HG02642 (cell line): ENCODE data around the gene GALR2.

Experiments
- ATAC-seq: cut with Tn5 transposase; IDR thresholded peaks from one replicate; pipeline ENCODE4 v1.9.1; 2021; ENCODE audit warnings: mild to moderate bottlenecking; ENCODE audit not compliant: unreplicated experiment, poor library complexity

Gene GALR2

DNA sequence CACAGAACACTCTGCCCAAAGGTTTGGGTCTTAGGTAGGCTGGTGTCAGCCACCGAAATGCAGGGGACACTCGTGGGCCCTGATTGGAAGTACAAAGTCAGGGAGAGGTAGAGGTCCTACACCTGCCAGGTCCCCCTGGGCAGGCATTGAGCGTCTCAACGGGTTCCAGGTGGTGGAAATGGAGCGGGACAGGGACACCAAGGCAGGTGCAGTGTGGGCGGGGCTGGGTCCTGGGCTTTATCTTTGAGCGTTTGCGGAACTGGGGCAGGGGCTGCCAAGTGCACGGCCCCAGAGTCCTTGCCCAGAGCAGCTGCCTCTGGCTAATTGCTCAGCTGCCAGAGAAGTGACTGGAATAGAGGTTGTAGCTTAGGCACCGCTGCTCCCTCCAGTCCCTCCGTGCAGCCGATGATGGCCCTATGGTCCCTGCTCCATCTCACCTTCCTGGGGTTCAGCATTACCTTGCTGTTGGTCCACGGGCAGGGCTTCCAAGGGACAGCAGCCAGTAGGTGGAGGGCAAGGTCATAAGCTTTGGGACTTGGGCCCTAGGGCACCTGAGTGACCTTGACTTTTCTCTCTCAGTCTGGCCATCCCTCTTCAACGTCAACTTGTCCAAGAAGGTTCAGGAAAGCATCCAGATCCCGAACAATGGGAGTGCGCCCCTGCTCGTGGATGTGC, 4.4 kb downstream of the GALR2 start, which contains the start of gene ZACN:
Gene ZACN, plus strand, starts transcription at position 323 of the 675 bp plus-strand sequence. Its CDS starts 83 bp downstream, at position 406.
- no peak for ATAC-seq

DNA sequence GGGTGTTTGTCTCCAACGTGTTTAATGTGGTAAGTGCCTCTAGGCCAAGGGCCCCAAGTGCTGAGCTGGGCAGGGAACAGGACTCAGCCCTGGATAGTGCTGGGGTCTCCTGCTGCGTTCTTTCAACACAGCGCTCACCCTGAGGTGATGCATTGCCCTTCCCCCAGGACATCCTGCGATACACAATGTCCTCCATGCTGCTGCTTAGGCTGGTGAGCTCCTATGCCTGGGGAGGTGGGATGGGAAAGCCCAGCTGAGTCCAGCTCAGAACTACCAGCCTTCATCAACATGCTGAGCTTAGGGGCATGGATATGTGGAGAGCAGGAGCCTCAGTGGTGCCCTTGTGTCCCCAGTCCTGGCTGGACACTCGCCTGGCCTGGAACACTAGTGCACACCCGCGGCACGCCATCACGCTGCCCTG, 5.0 kb downstream of the GALR2 start:
- ATAC-seq = no peak

GRCh38 chr17:76079956-76080767, 5.6 kb downstream of the GALR2 start:
- ATAC-seq = no peak

GRCh38 chr17:76080768-76081287, 6.2 kb downstream of the GALR2 start:
- no peak for ATAC-seq

- ATAC-seq = no peak
Measured at GRCh38 chr17:76081295-76082210, 7.0 kb downstream of the GALR2 start.

- ATAC-seq = no peak
Measured at GRCh38 chr17:76082326-76083251, 8.0 kb downstream of the GALR2 start.

- ATAC-seq = no peak
Measured at GRCh38 chr17:76083536-76084182, 9.1 kb downstream of the GALR2 start.

GRCh38 chr17:76085066-76085730, 10.6 kb downstream of the GALR2 start:
- no peak for ATAC-seq

- ATAC-seq = no peak
Measured at GRCh38 chr17:76085731-76086366, 11.3 kb downstream of the GALR2 start.

DNA sequence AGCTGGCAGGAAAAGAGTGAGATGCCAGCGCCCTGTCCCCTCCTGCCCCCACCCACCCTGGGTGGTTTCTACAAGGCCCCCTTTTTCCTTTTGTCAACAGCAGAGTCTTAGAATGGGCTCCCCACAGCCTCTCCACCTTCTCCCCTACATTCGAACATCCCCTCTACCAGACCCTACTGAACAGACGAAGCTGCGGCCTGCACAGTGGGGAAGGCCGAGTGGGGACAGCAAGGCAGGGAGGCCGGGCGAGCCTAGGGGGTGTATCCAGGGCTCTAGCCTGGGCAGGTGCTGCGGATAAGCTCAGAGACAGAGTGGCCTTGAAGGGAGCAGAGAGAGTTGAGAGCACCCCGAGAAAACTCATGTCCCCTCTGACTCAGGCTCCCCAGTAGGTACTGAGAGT, 11.8 kb downstream of the GALR2 start:
- ATAC-seq = no peak

DNA sequence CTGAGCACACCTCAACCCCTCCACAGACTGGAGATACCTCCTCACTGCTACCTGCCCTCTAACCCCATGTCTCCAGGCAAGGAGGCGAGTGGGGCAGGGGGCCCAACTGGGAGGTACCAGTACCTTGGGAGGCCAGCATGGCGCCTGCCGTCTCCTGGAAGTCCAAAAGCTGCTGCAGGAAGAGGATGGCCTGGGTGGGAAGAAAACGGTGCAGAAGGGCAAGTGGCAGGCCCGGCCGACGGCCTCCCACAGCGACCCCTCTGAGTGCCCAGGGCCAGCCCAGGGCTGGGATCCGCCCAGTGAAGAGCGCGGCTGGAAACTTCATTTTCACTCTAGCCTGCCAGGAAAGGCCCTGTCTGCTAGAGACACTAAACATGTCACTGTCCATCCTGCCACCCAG, 12.9 kb downstream of the GALR2 start:
- no peak for ATAC-seq

GRCh38 chr17:76088041-76088867, 13.7 kb downstream of the GALR2 start:
- ATAC-seq = no peak

DNA sequence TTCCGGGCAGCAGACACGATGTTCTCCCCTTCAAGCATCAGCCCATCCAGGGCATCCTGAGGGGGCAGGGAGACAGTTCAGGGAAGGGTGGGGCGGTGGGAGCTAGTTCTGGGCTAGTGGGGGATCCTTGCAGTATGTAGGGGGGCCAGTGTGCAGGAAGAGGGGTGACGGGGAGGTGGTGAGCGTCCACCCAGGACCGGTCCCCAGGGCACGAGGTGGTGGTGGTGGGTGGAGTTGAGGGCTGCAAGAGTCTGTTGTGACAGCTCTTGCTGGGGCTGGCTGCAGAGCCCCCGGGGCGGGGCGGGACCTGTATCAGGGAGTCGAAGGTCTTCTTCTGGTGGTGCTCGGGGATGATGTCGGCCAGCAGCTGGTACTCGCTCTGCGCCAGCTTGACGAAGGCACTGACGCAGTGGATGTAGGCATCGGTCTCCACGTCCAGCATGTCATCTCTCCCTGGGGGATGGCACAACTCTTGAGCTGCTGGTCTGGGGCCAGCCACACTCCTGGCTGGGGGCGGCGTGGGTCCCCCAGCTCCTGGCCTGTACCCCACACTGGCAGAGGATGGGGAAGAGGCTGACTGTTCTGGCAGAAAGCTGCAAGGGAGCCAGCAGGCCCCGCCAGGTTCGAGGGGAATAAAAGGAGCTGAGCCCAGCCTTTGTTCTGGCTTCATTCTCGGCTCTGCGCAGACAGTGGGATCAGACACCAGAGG, 14.4 kb downstream of the GALR2 start:
- no peak for ATAC-seq

- no peak for ATAC-seq
Measured at GRCh38 chr17:76089680-76090516, 15.3 kb downstream of the GALR2 start.

DNA sequence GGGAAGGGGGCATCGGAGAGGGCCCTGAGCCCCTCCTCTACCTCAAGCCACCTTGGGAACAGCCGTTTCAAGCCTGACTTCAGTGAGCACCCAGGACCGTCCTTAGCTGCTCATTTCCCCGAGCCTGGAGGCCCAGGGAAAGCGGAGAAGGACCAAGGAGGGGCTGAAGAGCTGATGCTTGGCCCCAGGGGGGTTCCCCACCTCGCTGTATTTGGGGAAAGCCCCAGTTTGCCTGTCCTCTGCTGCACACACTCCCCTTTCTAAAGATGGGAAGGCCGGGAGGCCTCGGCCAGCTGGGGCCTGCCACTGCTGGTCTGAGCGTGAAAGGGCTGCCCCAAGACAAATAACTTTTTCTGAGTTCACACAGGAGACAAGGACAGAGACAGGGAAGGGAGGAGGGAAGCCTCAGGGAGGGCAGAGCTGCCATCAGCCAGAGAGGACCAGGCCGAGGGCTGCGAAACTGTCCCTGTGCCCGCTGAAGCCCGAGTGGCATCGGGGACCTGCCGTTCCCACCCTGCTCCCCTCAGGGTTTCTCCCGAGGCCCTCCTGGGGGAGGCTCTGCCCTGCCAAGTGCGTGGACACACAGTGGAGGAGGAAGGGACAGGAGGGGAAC, 16.0 kb downstream of the GALR2 start:
- ATAC-seq = no peak
